Activated T-helper 1 cell treated with anti-CD3 and anti-CD28 coated beads, Interleukin-2, amount 50 U/mL, for 16 hours (primary cell): ENCODE measurements around the gene DNAJC7.
"Not testable (repeated sequence)": the region's sequence is repeated elsewhere in the genome, so short reads cannot be mapped to it uniquely, and the experiment has no call there.

ENCODE experiments used
- DNase-seq, 2 donors: peaks; one replicate each; pipeline ENCODE4 v3.0.0-alpha.2; 2020; ENCODE audit warnings: low read depth in 1 of 2, low spot score in 1 of 2

Gene DNAJC7

DNA sequence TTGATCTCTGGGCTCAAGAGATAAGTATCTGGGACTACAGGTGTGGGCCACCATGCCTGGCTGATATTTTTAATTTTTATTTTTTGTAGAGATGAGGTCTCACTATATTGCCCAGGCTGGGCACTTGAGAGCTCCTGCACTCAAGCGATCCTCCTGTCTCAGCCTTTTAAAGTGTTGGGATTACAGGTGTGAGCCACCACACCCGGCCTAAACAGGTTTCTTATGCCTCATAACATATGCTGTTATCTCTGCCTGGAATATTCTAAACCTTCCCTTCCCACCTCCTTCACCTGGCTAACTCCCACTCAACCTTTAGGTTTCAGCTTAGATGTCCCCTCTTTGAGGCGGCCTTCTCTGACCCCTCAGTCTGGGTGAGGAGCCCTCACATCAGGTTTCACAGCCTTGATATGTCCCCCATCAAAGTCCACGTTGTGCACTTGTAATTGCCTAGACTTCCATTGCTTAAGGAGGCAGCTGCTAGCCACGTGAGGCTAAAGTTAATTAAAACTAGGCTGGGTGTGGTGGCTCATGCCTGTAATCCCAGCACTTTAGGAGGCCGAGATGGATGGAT, 59.3 kb downstream of the DNAJC7 start:
- no peak for DNase-seq

DNA sequence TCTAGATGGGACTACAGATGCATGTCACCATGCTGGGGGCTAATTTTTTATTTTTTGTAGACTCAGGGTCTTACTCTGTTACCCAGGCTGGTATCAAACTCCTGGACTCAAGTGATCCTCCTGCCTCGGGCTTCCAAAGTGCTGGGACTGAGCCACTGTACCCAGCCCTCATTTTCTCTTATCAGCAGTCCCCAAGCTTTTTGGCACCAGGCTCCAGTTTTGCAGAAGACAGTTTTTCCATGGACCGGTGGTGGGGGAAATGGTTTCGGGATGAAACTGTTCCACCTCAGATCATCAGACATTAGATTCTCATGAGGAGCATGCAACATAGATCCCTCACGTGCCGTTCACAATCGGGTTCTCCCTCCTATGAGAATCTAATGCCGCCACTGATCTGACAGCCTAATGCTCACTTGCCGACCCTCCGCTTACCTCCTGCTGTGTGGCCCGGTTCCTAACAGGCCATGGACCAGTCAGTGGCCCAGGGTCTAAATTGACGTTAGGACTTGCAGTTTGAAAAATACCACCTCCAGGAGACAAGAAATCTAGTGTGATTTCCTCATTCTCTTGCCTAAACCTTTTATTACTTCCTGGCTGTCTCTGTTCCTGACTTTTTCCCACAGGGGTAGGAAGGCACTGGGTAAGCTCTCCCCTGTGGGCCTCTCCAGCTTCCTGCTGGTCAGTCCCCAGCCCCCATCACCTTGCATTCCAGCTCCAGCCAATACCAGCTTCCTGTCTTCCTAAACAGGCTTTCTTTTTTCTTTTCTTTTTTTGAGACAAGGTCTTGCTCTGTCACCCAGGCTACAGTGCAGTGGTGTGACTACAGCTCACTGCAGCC, 60.0 kb downstream of the DNAJC7 start:
- DNase-seq = no peak

DNA sequence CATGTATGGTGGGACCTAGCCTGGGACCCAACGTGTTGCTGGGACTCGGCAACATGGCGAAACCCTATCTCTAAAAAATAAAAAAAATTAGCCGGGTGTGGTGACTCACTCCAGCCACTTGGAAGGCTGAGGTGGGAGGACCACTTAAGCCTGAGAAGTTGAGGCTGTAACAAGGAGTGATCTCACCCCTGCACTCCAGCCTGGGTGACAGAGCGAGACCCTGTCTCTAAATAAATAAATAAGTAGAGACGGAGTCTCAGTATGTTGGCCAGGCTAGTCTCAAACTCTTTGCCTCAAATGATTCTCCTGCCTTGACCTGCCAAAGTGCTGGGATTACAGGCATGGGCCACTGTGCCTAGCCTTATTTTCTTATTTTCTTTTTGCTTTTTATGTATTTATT, 60.7 kb downstream of the DNAJC7 start:
- no peak for DNase-seq

DNA sequence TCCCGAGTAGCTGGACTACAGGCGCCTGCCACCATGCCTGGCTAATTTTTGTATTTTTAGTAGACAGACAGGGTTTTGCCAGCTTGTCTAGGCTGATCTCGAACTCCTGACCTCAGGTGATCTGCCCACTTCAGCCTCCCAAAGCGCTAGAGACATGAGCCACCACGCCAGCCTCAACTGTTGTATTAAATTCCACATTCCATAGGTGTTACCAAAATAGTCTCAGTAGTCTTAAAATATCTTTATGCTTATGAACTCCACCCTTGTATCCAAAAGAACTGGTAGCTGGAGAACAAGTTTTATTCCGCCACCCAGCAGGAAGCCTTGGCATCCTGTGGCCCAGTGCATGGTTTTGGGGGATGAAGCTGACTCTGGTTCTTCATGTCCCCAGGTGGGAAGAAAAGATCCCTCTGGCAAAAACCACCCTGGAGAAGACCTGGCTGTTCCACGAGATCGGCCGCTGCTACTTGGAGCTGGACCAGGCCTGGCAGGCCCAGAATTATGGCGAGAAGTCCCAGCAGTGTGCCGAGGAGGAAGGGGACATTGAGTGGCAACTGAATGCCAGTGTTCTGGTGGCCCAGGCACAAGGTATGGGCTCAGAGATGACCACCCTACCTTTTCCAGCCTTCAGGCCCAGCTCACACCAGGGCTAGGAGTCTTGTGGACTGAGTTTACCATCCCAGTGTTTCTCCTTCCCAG, 68.3 kb downstream of the DNAJC7 start:
- no peak for DNase-seq

DNA sequence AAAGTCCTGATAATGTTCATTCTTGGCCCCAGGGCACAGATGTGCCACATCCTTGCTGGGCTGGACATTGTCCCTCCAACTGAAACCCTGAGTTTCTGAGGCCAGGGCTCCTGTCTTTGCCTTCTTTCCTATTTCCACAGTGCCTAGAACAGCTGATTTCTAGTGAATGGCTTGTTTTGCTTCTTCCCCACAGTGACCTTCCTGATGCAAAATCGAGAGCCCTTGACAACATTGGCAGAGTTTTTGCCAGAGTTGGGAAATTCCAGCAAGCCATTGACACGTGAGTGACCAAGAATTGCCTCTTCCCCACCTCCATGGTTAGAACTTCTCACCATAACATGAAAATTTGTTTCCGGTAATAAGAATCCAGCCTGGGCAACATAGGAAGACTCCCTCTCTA, 72.3 kb downstream of the DNAJC7 start:
- no peak for DNase-seq

DNA sequence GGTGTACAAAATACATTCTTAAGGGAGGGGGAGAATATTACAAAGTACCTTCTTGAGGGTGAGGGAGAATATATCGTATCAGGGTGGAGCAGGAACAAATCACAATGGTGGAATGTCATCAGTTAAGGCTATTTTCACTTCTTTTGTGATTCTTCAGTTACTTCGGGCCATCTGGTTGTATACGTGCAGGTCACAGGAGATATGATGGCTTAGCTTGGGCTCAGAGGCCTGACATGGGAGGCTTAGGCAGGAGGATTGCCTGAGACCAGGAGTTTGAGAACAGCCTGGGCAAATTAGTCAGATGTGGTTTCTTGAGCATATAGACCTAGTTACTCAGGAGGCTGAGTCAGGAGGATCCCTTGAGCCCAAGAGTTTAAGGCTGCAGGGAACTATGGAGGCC, 73.7 kb downstream of the DNAJC7 start:
- DNase-seq = no peak

DNA sequence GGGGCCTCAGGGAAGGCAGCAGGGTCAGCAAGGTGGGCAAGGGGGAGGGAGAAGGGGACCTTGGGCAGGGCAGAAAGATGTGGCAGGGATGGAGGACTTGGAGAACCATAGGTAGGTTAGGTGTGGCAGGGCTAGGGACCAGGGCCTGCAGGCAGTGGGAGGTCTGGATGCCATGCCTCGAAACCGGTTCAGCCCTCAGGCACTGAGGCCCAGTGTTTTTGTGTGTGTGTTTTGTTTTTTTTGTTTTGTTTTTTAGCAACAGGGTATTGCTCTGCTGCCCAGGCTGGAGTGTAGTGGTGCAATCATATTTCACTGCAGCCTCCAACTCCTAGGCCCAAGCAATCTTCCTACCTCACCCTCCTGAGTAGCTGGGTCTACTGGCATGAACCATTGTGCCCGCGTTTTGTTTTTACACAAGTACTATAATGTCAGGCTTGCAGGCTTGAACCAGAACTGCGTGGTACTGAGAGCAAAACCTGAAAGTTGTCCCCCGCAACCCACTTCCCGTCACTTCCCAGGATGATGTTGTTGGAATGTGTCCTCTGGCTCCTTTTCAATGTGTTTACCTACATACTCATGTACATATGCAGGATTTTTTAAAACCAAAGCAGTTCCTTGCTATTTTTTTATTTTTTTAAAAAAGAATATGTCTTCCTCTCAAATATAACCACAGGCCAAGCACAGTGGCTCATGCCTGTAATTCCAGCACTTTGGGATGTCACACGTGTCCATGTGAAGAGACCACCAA, 74.4 kb downstream of the DNAJC7 start:
- DNase-seq = no peak

DNA sequence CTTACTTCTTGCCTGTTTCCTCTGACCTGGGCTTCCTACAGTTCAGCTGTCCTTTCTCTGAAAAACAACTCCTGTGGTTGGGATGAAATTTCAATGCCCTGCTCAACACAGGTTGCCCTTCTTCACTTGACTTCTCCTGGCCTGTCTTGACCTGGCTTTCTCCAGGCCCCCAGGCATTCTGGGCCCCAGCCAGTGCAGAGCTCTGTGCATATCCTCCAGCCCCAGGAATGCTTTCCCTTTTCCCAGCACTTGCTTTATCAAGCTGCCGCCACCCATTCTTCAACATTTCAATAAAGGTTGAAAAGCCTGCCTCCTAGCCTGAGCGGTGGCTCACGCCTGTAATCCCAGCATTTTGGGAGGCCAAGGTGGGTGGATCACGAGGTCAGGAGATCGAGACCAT, 76.1 kb downstream of the DNAJC7 start:
- no peak for DNase-seq

DNA sequence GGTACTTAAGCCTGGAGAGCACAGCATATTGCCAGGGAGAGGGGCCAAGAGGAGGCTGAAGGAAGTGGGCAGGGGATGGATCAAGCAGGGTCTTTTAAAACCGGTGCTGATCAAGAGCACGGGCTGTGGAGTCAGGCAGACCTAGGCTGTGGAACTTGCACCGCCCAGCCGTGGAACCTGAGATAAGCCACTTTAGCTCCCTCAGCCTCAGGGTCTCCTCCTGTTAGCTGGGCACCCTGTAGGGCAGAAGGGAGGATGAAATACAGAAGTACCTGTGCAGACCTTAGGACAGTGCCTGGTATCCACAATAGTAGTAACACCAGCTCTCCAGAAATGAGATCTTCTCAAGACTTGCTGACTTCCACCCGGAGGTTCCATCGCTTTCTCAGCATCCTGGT, 77.5 kb downstream of the DNAJC7 start:
- DNase-seq = no peak

DNA sequence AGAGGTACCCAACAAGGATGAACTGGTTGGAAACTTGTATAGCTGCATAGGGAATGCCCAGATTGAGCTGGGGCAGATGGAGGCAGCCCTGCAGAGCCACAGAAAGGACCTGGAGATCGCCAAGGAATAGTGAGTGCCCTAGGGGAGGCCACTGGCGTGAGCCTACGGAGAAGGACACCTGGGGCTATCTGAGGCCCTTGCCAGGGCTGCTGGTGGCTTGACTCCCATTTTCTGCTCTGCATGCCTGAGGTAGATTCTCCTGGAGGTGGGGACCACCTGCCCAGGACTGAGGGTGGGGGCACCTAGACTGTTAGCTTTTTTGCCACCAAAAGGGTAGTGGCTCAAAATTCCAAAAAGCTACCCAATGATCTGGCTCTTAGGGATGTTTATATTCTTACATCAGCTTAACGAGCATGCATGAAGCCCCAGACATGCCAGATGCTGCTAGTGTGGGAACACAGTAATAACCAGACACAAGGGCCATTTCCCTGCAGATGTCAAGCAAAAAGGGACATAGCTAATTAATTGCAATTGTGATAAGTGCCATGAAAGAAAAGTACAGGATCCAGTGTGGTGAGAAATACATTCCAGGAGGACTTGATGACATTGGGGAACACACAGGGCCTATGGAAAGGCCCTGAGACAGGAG, 78.1 kb downstream of the DNAJC7 start:
- no peak for DNase-seq

DNA sequence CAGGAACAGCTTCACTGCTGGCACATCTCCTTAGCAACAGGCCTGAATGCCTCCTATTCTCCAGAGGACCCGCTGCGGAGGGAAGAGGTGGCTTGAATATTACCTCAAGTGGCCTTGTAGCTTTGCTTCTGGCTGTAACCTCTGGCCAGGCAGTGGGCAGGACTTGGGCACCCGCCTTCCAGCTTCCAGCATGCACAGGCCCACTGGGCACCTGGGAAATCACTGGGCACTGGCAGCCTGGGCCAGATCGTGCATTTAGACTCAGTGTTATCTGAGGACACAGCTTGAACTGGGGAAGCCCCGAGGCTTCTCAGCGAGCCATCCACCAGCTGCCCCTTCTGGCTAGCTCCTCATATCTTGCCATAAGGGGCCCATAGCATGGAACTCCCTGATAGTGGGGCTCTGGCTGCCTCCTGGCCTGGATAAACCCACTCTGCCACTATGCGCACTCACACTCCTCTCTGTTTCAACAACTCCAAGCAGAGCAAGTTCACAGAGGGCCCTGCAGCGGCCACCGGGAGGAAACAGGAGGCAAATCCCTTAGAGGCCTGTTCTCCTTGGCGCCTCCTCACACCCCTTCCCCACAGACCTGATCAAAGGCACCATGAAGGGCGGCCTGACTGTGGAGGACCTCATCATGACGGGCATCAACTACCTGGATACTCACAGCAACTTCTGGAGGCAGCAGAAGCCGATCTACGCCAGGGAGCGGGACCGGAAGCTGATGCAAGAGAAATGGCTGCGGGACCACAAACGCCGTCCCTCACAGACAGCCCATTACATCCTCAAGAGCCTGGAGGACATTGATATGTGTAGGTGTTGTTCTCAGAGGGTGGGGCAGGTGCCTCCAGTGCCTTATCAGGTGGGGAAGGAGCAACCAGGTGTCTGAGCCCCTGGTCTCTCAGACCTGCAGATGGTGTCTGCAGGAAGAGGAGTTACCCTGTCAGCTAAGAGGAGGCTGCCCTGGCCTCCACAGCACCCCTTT, 79.0 kb downstream of the DNAJC7 start:
- no peak for DNase-seq

DNA sequence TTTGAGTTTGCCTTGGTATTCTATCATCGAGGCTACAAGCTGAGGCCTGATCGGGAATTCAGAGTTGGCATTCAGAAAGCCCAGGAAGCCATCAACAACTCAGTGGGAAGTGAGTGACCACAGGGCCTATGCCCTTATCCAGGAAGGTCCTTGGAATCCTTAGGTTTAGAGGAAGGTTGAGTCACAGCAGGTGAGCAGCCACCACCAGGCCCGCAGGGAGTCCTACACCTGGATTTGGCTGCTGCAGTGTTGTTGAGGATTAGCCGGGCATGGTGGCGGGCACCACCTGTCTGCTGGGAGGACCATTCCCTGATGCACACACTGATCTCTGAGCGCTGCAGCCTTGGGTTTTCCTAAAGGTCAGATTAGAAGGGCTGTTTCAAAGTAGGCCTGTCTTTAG, 81.6 kb downstream of the DNAJC7 start:
- no peak for DNase-seq

DNA sequence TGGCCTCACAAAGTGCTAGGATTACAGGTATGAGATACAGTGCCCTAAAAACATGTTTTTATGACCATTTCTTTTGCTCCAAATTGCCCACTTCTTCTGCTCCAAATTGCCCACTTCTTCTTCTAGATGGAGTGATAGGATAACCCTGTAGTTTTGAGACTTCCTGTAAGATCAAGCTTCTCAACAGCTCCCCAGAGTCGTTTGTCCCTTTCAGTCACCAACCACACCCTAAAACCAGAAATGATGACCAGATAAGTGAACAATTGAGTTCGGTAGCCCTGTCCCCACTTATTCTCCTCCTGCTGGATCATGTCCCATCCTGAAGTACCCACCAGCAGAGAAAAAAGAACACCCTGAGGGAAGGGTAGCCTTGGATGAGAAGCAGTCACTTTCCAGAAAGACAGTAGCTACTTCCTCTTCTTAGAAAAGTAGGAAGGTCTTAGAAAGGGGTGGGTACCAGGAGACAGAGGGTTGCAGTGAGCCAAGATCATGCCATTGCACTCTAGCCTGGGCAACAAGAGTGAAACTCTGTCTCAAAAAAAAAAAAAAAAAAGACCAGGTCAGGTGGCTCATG, 84.3 kb downstream of the DNAJC7 start:
- no peak for DNase-seq

DNA sequence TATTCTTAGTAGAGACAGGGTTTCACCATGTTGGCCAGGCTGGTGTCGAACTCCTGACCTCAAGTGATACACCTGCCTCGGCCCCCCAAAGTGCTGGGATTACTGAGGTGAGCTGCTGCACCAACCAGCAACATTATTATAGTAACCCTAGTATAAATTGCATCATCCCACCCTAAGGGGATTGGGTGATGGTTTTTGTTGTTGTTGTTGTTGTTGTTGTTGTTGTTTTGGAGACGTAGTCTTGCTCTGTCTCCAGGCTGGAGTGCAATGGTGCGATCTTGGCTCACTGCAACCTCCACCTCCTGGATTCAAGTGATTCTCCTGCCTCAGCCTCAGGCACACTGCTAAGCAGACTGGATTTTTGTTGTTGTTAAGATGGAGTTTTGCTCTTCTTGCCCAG, 85.5 kb downstream of the DNAJC7 start:
- not testable (repeated sequence) for DNase-seq

DNA sequence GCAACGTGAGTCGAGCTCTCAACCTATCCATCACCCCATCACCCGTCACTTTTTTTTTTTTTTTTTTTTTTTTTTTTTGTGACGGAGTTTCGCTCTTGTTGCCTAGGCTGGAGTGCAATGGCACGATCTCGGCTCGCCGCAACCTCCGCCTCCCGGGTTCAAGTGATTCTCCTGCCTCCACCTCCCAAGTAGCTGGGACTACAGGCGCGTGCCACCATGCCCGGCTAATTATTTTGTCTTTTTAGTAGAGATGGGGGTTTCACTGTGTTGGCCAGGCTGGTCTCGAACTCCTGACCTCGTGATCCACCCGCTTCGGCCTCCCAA, 86.4 kb downstream of the DNAJC7 start:
- not testable (repeated sequence) for DNase-seq

DNA sequence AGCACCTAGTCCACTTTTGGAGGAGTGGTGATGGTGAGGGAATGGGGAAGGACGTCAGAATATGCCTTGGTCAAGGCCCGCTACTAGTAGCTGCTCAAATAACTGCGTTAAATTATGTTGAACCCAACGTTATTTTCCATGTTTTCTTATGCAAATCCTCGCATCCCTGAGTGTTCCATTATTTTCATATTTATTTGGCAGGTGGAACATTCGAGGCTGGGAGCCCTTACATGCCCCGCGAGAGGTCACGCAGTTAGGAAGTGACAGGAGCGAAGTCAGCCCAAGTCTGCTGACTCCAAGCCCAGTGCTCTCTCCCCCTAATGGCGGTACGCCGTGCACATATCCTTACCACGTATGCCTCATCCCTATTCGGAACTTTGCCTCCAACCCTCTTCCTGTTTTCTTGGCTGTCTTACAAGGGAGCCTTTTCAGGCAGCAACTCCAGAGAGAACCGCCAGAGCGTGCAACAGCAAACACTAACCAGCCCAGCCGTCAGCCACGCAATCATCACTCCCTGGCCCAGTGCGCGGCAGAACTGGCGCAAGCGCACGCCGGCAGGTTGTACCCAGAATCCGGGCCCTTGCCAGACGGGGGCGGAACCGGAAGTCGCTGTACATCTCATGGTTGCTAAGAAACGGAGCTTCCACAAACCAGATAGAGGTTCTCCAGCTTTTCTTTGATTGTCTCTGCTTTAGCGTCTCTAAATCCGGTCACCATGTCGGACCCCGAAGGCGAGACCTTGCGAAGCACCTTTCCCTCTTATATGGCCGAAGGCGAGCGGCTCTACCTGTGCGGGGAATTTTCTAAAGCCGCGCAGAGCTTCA, 87.0 kb downstream of the DNAJC7 start, which contains the start of gene ODAD4:
TSS of gene ODAD4 (plus strand) at position 609 of the 824 bp plus-strand sequence. CDS start at position 716, 107 bp downstream.
- peak; percentile 92 to 94 for DNase-seq

DNA sequence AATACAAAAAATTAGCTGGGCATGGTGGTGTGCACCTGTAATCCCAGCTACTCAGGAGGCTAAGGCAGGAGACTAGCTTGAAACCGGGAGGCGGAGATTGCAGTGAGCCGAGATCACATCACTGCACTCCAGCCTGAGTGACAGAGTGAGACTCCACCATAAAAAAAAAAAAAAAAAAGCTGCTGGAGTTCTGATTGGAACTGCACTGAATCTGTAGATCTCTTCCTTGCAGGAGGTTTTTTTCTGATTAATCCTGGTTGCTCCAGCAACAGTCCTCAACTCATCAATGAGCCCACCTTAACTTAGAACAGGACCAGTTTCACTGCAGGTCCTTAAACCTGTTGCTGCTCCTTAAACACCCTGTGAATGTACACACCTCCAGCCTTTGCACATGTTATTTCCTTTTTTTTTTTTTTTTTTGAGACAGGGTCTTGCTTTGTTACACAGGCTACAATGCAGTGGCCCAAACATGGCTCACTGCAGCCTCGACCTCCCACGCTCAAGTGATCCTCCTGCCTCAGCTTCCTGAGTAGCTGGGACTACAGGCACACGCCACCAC, 88.5 kb downstream of the DNAJC7 start:
- DNase-seq = no peak
